Nucleus accumbens (tissue), 56 donors: ENCODE data around the gene OR2T10.
"Not testable (repeated sequence)": the region's sequence is repeated elsewhere in the genome, so short reads cannot be mapped to it uniquely, and the experiment has no call there.

ENCODE experiments used
- DNase-seq, 56 donors: peaks; one replicate each; lab custom pipeline; 2025; lab: John Stamatoyannopoulos, UW

OR2T10 gene

GRCh38 chr1:248599396-248599795, 1.9 kb upstream of the OR2T10 start:
- no peak for DNase-seq

GRCh38 chr1:248596615-248597014, 885 bp downstream of the OR2T10 start:
- DNase-seq: no peak

- no peak for DNase-seq
Measured at GRCh38 chr1:248593226-248593625, 4.3 kb downstream of the OR2T10 start.

- DNase-seq: no peak
Measured at GRCh38 chr1:248592655-248593054, 4.8 kb downstream of the OR2T10 start.

GRCh38 chr1:248590055-248590454, 7.4 kb downstream of the OR2T10 start:
- DNase-seq: no peak

- DNase-seq: no peak
Measured at GRCh38 chr1:248589334-248589733, 8.2 kb downstream of the OR2T10 start.

- DNase-seq: no peak
Measured at GRCh38 chr1:248585266-248585665, 12.2 kb downstream of the OR2T10 start.

GRCh38 chr1:248576260-248576980, 21.1 kb downstream of the OR2T10 start:
- no peak for DNase-seq

GRCh38 chr1:248574657-248575056, 22.8 kb downstream of the OR2T10 start, which contains the start of gene OR2T34:
Gene OR2T34, minus strand, starts transcription at chr1:248574757. Its CDS starts 0 bp downstream, at chr1:248574757.
- DNase-seq: not testable (repeated sequence)

- not testable (repeated sequence) for DNase-seq
Measured at GRCh38 chr1:248573856-248574255, 23.6 kb downstream of the OR2T10 start.

GRCh38 chr1:248572049-248572448, 25.5 kb downstream of the OR2T10 start:
- DNase-seq: not testable (repeated sequence)

- DNase-seq: not testable (repeated sequence)
Measured at GRCh38 chr1:248570811-248571210, 26.7 kb downstream of the OR2T10 start.

GRCh38 chr1:248569049-248569448, 28.5 kb downstream of the OR2T10 start:
- DNase-seq: not testable (repeated sequence)

- DNase-seq: not testable (repeated sequence)
Measured at GRCh38 chr1:248565530-248566373, 31.7 kb downstream of the OR2T10 start.

- DNase-seq: not testable (repeated sequence)
Measured at GRCh38 chr1:248562672-248563071, 34.8 kb downstream of the OR2T10 start, which contains the start of gene OR2T29. Gene OR2T29, minus strand, starts transcription at chr1:248562772. Its CDS starts 3,281 bp downstream, at chr1:248559491.

GRCh38 chr1:248551027-248551426, 46.5 kb downstream of the OR2T10 start:
- not testable (repeated sequence) for DNase-seq

GRCh38 chr1:248547383-248547782, 50.1 kb downstream of the OR2T10 start:
- not testable (repeated sequence) for DNase-seq
